ENCODE data around the gene SLC12A7.
"Not testable (repeated sequence)": the region's sequence is repeated elsewhere in the genome, so short reads cannot be mapped to it uniquely, and the experiment has no call there.

The SLC12A7 gene

DNA sequence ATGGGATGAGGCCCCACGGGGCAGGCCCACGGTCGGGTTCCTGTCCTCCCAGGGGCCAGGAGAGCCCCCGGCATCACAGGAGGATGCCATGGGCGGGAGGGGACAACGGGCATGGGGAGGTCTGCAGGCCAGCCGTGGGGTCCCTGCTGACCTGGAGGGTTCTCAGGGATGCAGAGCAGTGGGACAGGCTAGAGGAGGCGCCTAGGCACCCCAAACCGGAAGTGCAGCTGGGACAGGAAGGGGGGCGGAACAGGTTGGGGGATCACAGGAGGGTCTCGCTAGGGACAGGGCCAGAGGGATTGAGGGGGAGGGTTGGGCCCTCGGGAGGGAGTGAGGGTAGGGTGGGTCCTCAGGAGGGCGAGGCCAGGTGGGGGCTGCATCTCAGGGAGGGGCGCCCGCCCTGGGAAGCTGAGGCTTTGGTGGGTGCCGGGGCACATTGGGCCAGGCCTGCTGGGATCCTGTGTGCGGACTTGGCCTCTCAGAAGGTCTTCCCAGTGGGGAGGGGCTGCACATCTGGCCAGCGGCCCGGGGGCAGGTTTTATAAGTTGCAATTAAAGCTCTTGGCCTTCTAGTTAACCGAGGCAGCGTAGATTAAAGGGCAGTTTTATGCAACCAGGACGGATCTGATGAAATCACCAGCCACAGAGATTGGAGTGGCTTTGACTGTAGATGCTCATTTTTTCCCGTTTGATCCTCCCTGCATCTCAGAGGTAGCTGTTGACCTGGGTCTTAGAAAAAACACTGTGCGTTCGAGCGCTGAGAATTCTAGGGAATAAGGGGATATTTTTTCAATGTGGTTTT, 83.2 kb downstream of the SLC12A7 start:
- TF ChIP-seq CTCF (IDR thresholded peaks at IDR 0.05; ENCODE audit: control extremely low read depth, extremely low read depth, low read depth, missing control alignments) = no peak
- ChIA-PET POLR2A (no interaction called here), CTCF (no interaction called here)
- DNase-seq (ENCODE audit: extremely low spot score) = no peak

DNA sequence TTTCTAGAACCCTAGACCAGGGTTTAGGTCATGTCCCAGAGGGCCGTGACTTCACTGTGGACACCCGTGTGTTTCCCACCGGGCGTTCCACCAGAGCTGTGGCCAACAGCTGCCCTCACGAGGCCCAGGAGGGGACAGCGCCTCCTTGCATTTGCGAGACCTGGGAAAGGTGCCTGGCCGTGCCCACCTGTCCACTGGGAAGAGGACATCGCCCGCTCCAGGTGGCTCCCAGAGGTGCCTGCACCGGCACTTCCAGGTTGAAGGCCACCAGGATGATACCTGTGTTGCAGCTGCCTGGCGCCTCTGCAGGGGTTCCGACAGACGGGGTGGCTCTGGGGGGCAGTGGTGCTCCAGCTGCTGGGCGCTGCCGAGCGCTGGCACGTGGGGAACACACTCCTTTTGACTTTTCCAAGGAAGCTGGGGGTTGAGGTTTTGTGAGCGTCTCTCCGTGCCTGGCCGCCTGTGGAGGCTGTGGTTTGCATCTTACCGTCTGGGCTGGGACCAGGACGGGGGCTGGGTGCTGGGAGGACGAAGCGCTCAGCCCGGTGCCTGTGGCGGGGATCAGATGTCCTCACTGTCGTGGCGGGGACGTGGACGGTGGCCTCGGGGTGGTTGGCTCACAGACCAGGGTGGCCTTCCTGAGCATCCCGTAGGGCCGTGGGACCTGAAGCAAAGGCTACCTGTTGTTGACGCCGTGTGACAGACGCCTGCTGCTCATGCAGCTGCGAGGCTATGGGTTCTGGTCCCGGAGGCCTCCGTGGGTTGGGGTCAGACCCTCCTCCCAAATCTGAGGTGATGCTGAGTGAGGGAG, 84.0 kb downstream of the SLC12A7 start:
- CTCF ChIA-PET = no interaction called here
- DNase-seq (ENCODE audit: extremely low spot score) = no peak
- TF ChIP-seq CTCF (IDR thresholded peaks at IDR 0.05; ENCODE audit: control extremely low read depth, extremely low read depth, low read depth, missing control alignments) = no peak
- POLR2A ChIA-PET = no interaction called here

- no peak for DNase-seq (ENCODE audit: extremely low spot score)
- no peak for TF ChIP-seq CTCF (IDR thresholded peaks at IDR 0.05; ENCODE audit: control extremely low read depth, extremely low read depth, low read depth, missing control alignments)
- POLR2A ChIA-PET = no interaction called here
- CTCF ChIA-PET = no interaction called here
Measured at GRCh38 chr5:1026700-1027621, 84.9 kb downstream of the SLC12A7 start.

GRCh38 chr5:1021969-1022336, 89.9 kb downstream of the SLC12A7 start:
- DNase-seq (ENCODE audit: extremely low spot score); POLR2A ChIA-PET; CTCF ChIA-PET: not testable (repeated sequence)

DNA sequence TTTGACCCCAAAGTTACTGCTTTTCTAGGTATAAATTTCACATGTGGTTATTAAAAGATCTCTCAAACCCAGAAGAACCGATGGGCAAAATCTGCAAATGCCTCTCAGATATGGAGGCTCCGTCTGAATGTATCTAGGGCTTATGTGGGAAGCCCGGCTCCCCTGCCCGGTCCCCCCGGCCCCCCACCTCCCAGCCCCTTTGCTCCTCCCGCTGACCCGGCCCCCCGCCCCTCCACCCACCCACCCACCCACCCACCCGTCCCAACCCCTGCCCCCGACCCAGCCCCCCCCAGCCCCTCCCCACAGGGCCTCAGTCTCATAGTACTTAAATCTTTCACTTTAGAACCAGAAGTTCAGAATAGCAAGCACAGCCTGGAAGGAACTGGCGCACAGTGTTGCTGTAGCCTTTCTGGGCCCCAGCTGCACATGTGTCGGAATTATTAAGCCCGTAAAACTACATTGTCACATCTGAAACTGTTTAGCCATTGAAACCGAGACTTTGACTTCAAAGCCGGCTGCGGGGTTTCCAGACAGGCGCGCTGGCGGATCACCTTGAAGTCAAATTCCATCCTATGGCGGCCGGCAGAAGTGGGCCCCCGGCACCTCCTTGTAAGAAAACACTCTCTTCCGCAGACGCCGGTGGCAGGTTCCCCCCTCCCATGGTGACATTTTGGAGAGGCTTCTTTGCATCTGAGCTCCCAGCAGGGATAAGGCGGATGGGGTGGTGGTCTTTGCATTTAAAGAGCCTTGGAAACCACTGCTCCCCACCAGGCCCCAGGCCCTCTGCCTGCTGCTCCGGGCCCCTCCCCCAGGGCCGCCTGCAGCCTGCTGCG, 90.5 kb downstream of the SLC12A7 start:
- ChIA-PET CTCF (interaction anchor here (1.5 kb wide), 1 partner anchor 14 kb away, joined by 4 read pairs; no protein-coding TSS in a partner anchor), POLR2A (no interaction called here)
- DNase-seq (ENCODE audit: extremely low spot score) = no peak
- no peak for TF ChIP-seq CTCF (IDR thresholded peaks at IDR 0.05; ENCODE audit: control extremely low read depth, extremely low read depth, low read depth, missing control alignments)

DNA sequence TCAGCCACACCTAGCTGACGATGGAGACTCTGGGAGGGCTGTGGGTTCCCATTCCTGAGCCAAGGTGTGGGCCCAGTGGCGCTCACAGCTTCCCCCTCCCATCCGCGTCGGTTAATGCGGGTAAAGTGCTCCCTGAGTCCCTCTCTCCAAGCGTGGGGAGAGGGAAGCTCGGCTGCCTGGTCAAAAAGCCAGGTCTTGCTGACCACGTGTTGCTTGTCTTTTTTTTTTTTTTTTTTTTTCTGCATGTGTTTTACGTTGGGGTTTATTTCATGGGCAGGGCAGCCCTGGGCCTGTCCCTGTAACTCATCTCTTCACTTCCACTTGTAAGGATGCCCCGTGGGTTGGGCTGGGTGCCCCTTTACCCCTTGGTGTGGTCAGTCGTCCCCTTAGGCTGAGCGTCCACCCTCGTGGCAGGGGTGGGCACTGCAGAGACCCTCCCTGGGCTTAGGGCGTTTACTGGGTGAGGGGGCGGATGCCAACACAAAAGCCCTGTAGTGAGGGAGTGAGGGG, 91.4 kb downstream of the SLC12A7 start:
- ChIA-PET POLR2A (no interaction called here), CTCF (interaction anchor here (0.7 to 2.5 kb wide), 3 partner anchors 10 to 64 kb away, joined by 3 to 10 read pairs (median 4); no protein-coding TSS in a partner anchor)
- DNase-seq (ENCODE audit: extremely low spot score) = no peak
- no peak for TF ChIP-seq CTCF (IDR thresholded peaks at IDR 0.05; ENCODE audit: control extremely low read depth, extremely low read depth, low read depth, missing control alignments)

All from GM10248 (cell line).